ENCODE measurements around the gene SKP1. TPM values are rescaled to one million over a fixed set of nuclear protein-coding genes. Genes with fewer than 3 reads are reported as not detected.

Gene SKP1
- total RNA-seq, 1 experiment from 2014 or later, result 348 TPM

DNA sequence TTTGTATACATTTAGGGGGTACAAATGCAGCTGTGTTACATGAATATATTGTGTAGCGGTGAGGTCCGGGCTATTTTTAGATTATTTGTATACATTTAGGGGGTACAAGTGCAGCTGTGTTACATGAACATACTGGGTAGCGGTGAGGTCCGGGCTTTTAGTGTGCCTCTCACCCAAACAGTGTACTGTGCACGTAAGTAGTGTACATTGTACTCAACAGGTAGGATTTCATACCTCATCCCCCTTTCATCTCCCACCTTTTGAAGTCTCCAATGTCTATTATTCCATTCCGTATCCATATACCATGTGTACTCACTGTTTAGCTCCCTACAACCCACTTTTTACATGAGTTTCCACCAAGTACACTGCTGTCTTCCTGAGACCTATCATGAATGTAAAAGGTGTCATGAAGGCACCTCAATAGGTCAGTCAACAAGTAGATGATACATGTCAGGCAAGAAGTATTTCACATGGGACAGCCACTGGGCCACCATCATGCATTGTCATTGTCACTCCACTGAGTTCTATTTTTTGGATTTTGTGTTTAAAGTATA is 27.7 kb downstream of the SKP1 start:
- peaks cover 3% of the 10 kb centered on the region for H4K20me1 ChIP-seq (ENCODE audit: control insufficient read depth, insufficient read depth, insufficient read length)
- no peak overlapping the region for H3K4me2 ChIP-seq (ENCODE audit: insufficient read depth, insufficient read length, low read length)
- no CpG with 5 or more reads among the region's 6 CpGs for WGBS (ENCODE audit: extremely low coverage, insufficient read length, low lambda C conversion rate)

More for the DNA sequence above, 27.7 kb downstream of the SKP1 start:
- Histone ChIP-seq H3K23me2 (ENCODE audit: insufficient read length, low read depth, low read length, poor library complexity, severe bottlenecking) (no peaks in the 10 kb centered on the region), H2BK20ac (ENCODE audit: low read depth, low read length, poor library complexity, severe bottlenecking) (no peak overlapping the region), H3K79me2 (ENCODE audit: insufficient read depth, low read length) (no peaks in the 10 kb centered on the region), H3K27ac (ENCODE audit: insufficient read length, low read depth, low read length) (no peak overlapping the region), H4K91ac (ENCODE audit: insufficient read length, low read depth, low read length) (no peak overlapping the region), H3K79me1 (ENCODE audit: insufficient read depth, low read depth, low read length, poor library complexity, severe bottlenecking) (peaks cover 2% of the 10 kb centered on the region), H3K27me3 (ENCODE audit: insufficient read depth, low read length) (no peaks in the 10 kb centered on the region), H3T11ph (ENCODE audit: low read length) (no peak overlapping the region), H3K4me1 (ENCODE audit: insufficient read depth, low read length) (no peaks in the 10 kb centered on the region), H3K14ac (ENCODE audit: insufficient read depth, low read length) (no peak overlapping the region), H2AFZ (ENCODE audit: low read length) (no peak overlapping the region), H2BK12ac (ENCODE audit: insufficient read length, low read depth, low read length) (no peak overlapping the region), H3K4ac (ENCODE audit: low read depth, low read length) (no peak overlapping the region), H4K5ac (ENCODE audit: insufficient read length, low read depth, low read length) (no peak overlapping the region), H2BK5ac (ENCODE audit: insufficient read length, low read length) (no peak overlapping the region), H3K9me3 (ENCODE audit: control insufficient read depth, low read depth, low read length) (no peaks in the 10 kb centered on the region), H3K56ac (ENCODE audit: insufficient read length, low read depth, low read length) (no peak overlapping the region), H4K8ac (replicated peaks; ENCODE audit: insufficient read length, low read depth, low read length) (no peak overlapping the region), H3K23ac (ENCODE audit: insufficient read length, low read depth, low read length) (no peak overlapping the region), H2BK120ac (ENCODE audit: low read depth, low read length, poor library complexity, severe bottlenecking) (no peak overlapping the region), H2BK15ac (ENCODE audit: low read depth, low read length) (no peak overlapping the region), H3K18ac (ENCODE audit: insufficient read length, low read depth, low read length) (no peak overlapping the region), H2AK5ac (ENCODE audit: insufficient read length, low read length) (no peak overlapping the region), H3K9ac (ENCODE audit: extremely low read depth, insufficient read length, low read length) (no peak overlapping the region)
- H3K4me3 Mint-ChIP-seq, result no peak overlapping the region
- H3K9me3 Mint-ChIP-seq, result no peaks in the 10 kb centered on the region
- H3K36me3 Mint-ChIP-seq (ENCODE audit: insufficient read depth in 1 of 3, low read depth in 3 of 3), result peaks cover 21 to 77% (median 57%) of the 10 kb centered on the region in 3 experiments
- no peak overlapping the region for H3K27ac Mint-ChIP-seq
- no peak for DNase-seq
- 0 out of 4 replicates have a peak, but pooled peaks cover 0 to 2% of the 10 kb centered on the region in 2 experiments for H3K4me1 Mint-ChIP-seq
- H3K27me3 Mint-ChIP-seq (ENCODE audit: low read depth), result no peaks in the 10 kb centered on the region
- TF ChIP-seq, protein P1, sequence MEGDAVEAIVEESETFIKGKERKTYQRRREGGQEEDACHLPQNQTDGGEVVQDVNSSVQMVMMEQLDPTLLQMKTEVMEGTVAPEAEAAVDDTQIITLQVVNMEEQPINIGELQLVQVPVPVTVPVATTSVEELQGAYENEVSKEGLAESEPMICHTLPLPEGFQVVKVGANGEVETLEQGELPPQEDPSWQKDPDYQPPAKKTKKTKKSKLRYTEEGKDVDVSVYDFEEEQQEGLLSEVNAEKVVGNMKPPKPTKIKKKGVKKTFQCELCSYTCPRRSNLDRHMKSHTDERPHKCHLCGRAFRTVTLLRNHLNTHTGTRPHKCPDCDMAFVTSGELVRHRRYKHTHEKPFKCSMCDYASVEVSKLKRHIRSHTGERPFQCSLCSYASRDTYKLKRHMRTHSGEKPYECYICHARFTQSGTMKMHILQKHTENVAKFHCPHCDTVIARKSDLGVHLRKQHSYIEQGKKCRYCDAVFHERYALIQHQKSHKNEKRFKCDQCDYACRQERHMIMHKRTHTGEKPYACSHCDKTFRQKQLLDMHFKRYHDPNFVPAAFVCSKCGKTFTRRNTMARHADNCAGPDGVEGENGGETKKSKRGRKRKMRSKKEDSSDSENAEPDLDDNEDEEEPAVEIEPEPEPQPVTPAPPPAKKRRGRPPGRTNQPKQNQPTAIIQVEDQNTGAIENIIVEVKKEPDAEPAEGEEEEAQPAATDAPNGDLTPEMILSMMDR (conservative IDR thresholded peaks at IDR 0.05), result no peak
